K562 (cell line): ENCODE measurements around the gene SLC4A2. TPM values are rescaled to one million over a fixed set of nuclear protein-coding genes. Genes with fewer than 3 reads are reported as not detected.

ENCODE experiments used
- BRCA1 ChIP-seq, 2 experiments: fragments of 450-650 bp in 1 of 2; sonication (generic) in 1 of 2; formaldehyde crosslinking in 1 of 2; IDR thresholded peaks; 2 replicates each; pipeline versions ENCODE4 v1.5.0 to v1.6.1; 2017 to 2020; ENCODE audit warnings: mild to moderate bottlenecking in 1 of 2, missing genetic modification reagents in 1 of 2
- CBX3 ChIP-seq, 2 experiments: IDR thresholded peaks; 1 replicate in 1 of 2; 2 replicates in 1 of 2; pipeline ENCODE4 v1.6.1; 2012; ENCODE audit warnings: inconsistent platforms in 2 of 2, low read length in 2 of 2, borderline replicate concordance in 1 of 2, control low read depth in 1 of 2
- DMBX1 ChIP-seq: fragments of 250-450 bp; sonication (Bioruptor Pico); IDR thresholded peaks from 2 replicates; pipeline ENCODE4 v1.8.0; 2022; ENCODE audit warnings: inconsistent platforms, mild to moderate bottlenecking, moderate library complexity, borderline replicate concordance
- ETV6 ChIP-seq, 3 experiments: fragments of 150-350 bp in 1 of 3; sonication (generic) in 1 of 3; formaldehyde crosslinking in 1 of 3; IDR thresholded peaks; 2 replicates each; pipeline versions ENCODE4 v1.6.1 to v1.8.0; 2014 to 2022; ENCODE audit warnings: borderline replicate concordance in 2 of 3, low read depth in 2 of 3, antibody characterized with exemption in 1 of 3, low read length in 1 of 3, mild to moderate bottlenecking in 1 of 3, missing genetic modification reagents in 1 of 3
- FOS ChIP-seq: IDR thresholded peaks from 3 replicates; pipeline ENCODE4 v1.6.1; 2011; ENCODE audit not compliant: insufficient read length; ENCODE audit errors: extremely low read depth
- MTA3 ChIP-seq: fragments of 450-650 bp; formaldehyde crosslinking; IDR thresholded peaks from 2 replicates; pipeline ENCODE4 v1.6.1; 2017; ENCODE audit warnings: mild to moderate bottlenecking, borderline replicate concordance
- NR1H2 ChIP-seq: sonication (generic); formaldehyde crosslinking; IDR thresholded peaks from 2 replicates; pipeline ENCODE4 v1.4.0; 2020; ENCODE audit warnings: mild to moderate bottlenecking, missing genetic modification reagents
- PHB ChIP-seq: fragments of 250-450 bp; sonication (Bioruptor Pico); IDR thresholded peaks from 2 replicates; pipeline ENCODE4 v1.5.0; 2021
- SETDB1 ChIP-seq: IDR thresholded peaks from one replicate; pipeline ENCODE4 v1.6.1; 2012; ENCODE audit warnings: low read length, control low read depth, inconsistent platforms
- SMARCA4 ChIP-seq: fragments of 450-650 bp; IDR thresholded peaks from 2 replicates; pipeline ENCODE4 v1.6.1; 2016
- SMARCC2 ChIP-seq: fragments of 450-650 bp; IDR thresholded peaks from 2 replicates; pipeline ENCODE4 v1.6.1; 2017; ENCODE audit warnings: antibody characterized with exemption, moderate library complexity, mild to moderate bottlenecking, low read depth
- XRCC5 ChIP-seq: fragments of 200-400 bp; formaldehyde crosslinking; IDR thresholded peaks from 2 replicates; pipeline ENCODE4 v1.6.1; 2017; ENCODE audit warnings: low read depth, mild to moderate bottlenecking, low read length
- ZBTB9 ChIP-seq: fragments of 450-650 bp; formaldehyde crosslinking; IDR thresholded peaks from 2 replicates; pipeline ENCODE4 v1.4.0; 2020; ENCODE audit warnings: mild to moderate bottlenecking, moderate library complexity
- ZFPM2 ChIP-seq: fragments of 250-450 bp; sonication (Bioruptor Pico); IDR thresholded peaks from 2 replicates; pipeline ENCODE4 v1.5.1; 2022; ENCODE audit warnings: mild to moderate bottlenecking
- ZKSCAN3 ChIP-seq: fragments of 250-450 bp; sonication (Bioruptor Pico); IDR thresholded peaks from 2 replicates; pipeline ENCODE4 v1.4.0; 2020
- ZNF175 ChIP-seq: fragments of 200-800 bp; sonication (Bioruptor generic); IDR thresholded peaks from 2 replicates; pipeline ENCODE4 v1.6.1; 2016; ENCODE audit warnings: low read depth, mild to moderate bottlenecking, missing genetic modification characterization, missing compliant biosample characterization
- polyA plus RNA-seq, 8 experiments: library from polyadenylated mRNA; depleted of rRNA in 4 of 8; stranded (reverse) in 5 of 8; unstranded in 3 of 8; fragments of >200 nt; fragmentation: Nextera tagmentation in 2 of 8; fragmentation: Illumina TruSeq in 1 of 8; extraction: Ambion mirVana in 2 of 8; extraction: Trizol in 1 of 8; gene quantifications; 2 replicates each; pipeline versions ENCODE4 v1.2.1 to v1.2.3, GENCODE V29; 2011 to 2014; ENCODE audit warnings: inconsistent platforms in 1 of 8, missing spikeins in 1 of 8
- total RNA-seq, 7 experiments: library from RNA; depleted of rRNA in 6 of 7; stranded (reverse); fragments of >200 nt in 6 of 7; fragmentation: Illumina TruSeq in 2 of 7; extraction: Trizol in 2 of 7; gene quantifications; 2 replicates each; pipeline versions ENCODE4 v1.2.1 to v1.2.3, GENCODE V29; 2011 to 2021; ENCODE audit warnings: low replicate concordance in 1 of 7
- TF ChIP-seq, protein P1 (sequence below): fragments of 450-650 bp; conservative IDR thresholded peaks from 2 replicates; pipeline ENCODE4 v1.6.1; 2016; ENCODE audit warnings: missing genetic modification characterization, low read depth, mild to moderate bottlenecking, missing compliant biosample characterization, moderate library complexity
- TF ChIP-seq, protein P2 (sequence below), 2 experiments: fragments of 450-650 bp; IDR thresholded peaks; 2 replicates each; pipeline ENCODE4 v1.6.1; 2018; ENCODE audit warnings: mild to moderate bottlenecking in 2 of 2, low read depth in 1 of 2; ENCODE audit not compliant: partially characterized antibody in 2 of 2

The SLC4A2 gene
- total and polyA plus RNA-seq, 9 of the 15 experiments (the other 6 are each of a cell fraction or from before 2014, with no cell fraction given): 11.4 to 375 (median 130) TPM

DNA sequence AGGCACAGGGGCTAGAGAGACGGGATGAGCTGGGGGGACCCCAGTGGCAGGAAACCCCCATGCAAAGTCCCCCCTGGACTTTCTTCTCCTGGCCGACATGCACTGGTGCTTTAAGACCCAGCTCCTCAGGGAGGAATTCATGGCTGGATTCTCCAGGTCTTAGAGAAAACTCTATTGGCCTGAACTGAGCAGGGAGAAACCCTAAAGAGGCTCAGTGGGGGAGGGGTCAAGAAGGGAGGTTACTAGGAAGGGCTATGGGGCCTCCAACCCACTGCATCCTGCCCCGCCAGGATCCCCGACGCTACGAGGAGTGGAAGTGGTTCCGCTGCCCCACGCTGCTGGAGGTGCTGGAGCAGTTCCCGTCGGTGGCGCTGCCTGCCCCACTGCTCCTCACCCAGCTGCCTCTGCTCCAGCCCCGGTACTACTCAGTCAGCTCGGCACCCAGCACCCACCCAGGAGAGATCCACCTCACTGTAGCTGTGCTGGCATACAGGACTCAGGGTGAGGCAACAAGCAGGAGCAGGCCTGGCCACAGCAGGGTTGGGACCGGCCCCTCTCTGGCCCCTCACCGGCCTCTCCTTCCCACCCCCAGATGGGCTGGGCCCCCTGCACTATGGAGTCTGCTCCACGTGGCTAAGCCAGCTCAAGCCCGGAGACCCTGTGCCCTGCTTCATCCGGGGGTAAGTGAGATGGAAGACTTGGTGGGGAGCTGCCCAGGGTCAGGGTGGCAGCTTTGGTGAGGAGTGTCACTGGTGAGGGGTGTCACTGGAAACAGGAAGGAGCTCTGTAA is 48.9 kb upstream of the SLC4A2 start (continued):
- TF ChIP-seq PHB (CRISPR knock-in tag): no peak
- TF ChIP-seq FOS: no peak
- no peak for TF ChIP-seq BRCA1 (IDR thresholded peaks at IDR 0.05)
- TF ChIP-seq BRCA1 (CRISPR knock-in tag; IDR thresholded peaks at IDR 0.05): no peak
- TF ChIP-seq ZBTB9 (CRISPR knock-in tag): peak; percentile 72; the same call in 1 of the 2 replicates
- 0 out of 2 replicates have a peak, but pooled peaks have one; percentile 33 for TF ChIP-seq XRCC5
- peak in 1 of 2 experiments; percentile 52; a peak in 1 of 3 replicates for TF ChIP-seq CBX3 (IDR thresholded peaks at IDR 0.05; ENCODE audit: borderline replicate concordance in 1 of 2, low read length in 2 of 2)
- TF ChIP-seq, protein P1, sequence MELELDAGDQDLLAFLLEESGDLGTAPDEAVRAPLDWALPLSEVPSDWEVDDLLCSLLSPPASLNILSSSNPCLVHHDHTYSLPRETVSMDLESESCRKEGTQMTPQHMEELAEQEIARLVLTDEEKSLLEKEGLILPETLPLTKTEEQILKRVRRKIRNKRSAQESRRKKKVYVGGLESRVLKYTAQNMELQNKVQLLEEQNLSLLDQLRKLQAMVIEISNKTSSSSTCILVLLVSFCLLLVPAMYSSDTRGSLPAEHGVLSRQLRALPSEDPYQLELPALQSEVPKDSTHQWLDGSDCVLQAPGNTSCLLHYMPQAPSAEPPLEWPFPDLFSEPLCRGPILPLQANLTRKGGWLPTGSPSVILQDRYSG (tag): no peak
- TF ChIP-seq NR1H2: peak; percentile 90
- TF ChIP-seq ZNF175 (CRISPR knock-in tag): no peak
- no peak for TF ChIP-seq SMARCC2
- TF ChIP-seq ETV6 (IDR thresholded peaks at IDR 0.05; ENCODE audit: borderline replicate concordance in 1 of 2, low read depth in 2 of 2, low read length in 1 of 2): no peak
- no peak for TF ChIP-seq ETV6 (CRISPR knock-in tag; IDR thresholded peaks at IDR 0.05; ENCODE audit: borderline replicate concordance)
- TF ChIP-seq, protein P2, sequence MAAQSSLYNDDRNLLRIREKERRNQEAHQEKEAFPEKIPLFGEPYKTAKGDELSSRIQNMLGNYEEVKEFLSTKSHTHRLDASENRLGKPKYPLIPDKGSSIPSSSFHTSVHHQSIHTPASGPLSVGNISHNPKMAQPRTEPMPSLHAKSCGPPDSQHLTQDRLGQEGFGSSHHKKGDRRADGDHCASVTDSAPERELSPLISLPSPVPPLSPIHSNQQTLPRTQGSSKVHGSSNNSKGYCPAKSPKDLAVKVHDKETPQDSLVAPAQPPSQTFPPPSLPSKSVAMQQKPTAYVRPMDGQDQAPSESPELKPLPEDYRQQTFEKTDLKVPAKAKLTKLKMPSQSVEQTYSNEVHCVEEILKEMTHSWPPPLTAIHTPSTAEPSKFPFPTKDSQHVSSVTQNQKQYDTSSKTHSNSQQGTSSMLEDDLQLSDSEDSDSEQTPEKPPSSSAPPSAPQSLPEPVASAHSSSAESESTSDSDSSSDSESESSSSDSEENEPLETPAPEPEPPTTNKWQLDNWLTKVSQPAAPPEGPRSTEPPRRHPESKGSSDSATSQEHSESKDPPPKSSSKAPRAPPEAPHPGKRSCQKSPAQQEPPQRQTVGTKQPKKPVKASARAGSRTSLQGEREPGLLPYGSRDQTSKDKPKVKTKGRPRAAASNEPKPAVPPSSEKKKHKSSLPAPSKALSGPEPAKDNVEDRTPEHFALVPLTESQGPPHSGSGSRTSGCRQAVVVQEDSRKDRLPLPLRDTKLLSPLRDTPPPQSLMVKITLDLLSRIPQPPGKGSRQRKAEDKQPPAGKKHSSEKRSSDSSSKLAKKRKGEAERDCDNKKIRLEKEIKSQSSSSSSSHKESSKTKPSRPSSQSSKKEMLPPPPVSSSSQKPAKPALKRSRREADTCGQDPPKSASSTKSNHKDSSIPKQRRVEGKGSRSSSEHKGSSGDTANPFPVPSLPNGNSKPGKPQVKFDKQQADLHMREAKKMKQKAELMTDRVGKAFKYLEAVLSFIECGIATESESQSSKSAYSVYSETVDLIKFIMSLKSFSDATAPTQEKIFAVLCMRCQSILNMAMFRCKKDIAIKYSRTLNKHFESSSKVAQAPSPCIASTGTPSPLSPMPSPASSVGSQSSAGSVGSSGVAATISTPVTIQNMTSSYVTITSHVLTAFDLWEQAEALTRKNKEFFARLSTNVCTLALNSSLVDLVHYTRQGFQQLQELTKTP (IDR thresholded peaks at IDR 0.05; ENCODE audit: low read depth in 1 of 2, partially characterized antibody in 2 of 2): peak in 1 of 2 experiments; percentile 36
- TF ChIP-seq SETDB1: no peak
- TF ChIP-seq ZKSCAN3 (CRISPR knock-in tag): no peak
- 0 out of 2 replicates have a peak, but pooled peaks have one; percentile 53 for TF ChIP-seq MTA3
- TF ChIP-seq ZFPM2 (CRISPR knock-in tag): 0 out of 2 replicates have a peak, but pooled peaks have one; percentile 59
- TF ChIP-seq SMARCA4: peak; percentile 47; the same call in 1 of the 2 replicates
- TF ChIP-seq DMBX1 (CRISPR knock-in tag): no peak; the same call in 1 of the 2 replicates
